HUDEP-2 (cell line): ENCODE results near the gene FKBP4.
A peak's percentile ranks its signal among the peaks of the same experiment; 100 is the strongest.

Experiments used
- DNase-seq, 76 experiments: peaks; one replicate each; lab custom pipeline; 2025; ENCODE audit not compliant: unreplicated experiment in 76 of 76; lab: John Stamatoyannopoulos, UW

The FKBP4 gene

DNA sequence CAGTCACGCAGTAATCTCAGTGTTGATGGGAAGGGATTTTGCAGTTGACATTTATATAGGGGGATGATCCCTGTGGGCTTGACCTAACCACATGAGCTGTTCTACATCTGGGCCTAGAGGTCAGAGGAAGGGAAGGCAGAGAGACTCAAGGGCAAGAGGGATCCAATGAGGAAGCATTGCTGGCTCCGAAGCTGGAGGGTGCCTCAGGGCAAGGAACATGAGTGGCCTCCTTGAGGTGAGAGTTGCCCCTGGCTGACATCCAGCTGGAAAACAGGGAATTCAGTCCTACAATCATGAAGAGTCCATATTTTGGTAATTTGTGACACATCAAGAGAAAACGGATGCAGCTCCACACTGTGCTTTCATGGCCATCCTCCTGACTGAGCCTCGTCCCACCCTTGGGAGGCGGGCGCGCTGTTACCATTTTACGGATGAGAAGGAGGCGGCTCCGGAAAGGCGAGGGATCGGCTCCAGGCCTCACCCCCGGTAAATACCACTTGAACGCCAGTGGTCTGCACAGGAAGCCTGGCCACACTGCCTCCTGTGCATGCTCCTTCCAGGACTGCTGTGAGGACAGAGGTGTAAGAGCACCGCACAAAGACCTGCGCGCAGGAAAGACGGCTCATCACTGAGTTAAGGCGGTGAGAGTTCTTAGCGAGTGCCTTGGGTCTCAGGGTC is 18.5 kb upstream of the FKBP4 start:
- no peak for DNase-seq

DNA sequence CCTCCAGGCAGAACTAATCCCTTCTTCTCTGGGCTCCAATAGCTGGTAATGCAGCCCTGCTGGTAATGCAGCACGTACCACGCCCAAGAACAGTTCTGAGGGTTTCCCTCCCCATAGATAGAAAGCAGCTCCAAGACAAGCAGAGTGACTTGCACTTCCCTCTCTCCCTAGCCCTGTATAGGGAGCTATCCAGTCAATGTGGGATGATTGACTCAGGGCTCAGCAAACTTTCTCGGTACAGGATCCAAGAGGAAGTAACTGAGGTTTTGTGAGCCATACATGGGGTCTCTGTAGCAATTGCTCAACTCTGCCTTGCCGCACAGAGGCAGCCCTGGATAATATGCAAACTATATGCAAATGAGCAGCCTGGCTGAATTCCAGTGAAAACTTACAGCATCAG is 15.5 kb upstream of the FKBP4 start:
- peak in 2 of 76 experiments; percentile 5 to 11 for DNase-seq

DNA sequence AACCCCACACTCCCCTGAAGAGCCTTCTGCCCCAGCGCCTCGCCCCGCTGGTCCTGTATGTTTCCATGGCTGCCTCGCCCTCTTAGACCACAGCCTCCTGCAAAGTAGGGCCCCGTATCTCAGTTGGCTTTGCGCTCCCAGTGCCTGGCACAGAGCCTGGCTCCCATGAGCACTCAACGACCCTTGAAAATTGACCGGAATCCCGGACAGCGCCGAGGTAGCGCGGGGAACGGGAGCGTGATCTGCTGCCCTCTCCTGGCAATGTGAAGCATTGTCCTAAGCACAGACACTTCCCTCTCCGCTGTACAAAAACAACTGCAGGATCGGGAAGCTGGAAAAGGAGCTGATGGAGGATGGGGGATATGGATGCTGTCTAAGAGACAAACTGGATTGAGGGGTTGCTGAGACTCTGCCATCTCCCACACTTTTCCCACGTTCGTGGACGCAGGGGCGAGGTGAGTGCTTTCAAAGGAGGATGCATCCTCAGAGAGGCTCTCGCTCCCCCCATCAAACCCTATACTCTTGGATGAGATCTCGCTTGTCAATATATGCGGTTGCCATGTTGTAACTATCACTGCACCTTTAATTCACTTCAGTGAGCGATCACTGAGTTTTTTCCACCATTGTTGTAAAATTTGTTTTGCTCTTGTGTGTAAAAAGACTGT is 10.7 kb upstream of the FKBP4 start:
- peak in 38 of 76 experiments; percentile 5 to 53 (median 24) for DNase-seq

DNA sequence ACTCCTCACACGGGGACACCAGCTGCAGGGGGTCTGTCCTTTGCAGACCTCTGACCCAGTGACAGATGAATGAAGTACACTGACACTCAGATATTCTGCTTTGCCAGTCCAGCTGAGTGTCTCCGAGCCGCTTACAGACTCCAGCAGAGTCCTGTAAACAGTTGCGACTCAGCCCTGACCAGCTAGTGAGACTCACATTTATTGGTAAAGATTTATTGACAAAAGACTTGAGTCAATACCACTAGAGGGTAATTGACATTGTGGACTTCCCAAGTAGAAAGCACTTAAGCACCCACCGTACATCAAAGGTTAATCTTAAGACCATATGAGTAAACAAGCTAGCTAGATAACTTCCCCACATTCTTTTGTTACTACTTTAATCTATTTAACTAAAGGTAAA is 9.8 kb upstream of the FKBP4 start:
- no peak for DNase-seq

DNA sequence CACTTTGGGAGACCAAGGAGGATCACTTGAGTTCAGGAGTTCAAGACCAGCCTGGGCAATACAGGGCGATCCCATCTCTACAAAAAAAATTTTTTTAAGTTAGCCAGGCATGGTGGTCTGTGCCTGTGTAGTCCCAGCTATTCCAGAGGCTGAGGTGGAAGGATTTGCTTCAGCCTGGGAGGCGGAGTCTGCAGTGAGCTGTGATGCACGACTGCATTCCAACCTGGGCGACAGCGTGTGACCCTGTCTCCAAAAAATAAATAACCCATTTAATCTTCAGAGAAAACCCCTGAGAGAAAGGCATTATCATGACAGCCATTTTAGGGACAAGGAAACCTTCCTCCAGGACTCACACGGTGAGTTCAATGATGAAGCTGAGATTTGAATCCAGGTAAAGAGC is 3.7 kb upstream of the FKBP4 start:
- DNase-seq, result no peak

DNA sequence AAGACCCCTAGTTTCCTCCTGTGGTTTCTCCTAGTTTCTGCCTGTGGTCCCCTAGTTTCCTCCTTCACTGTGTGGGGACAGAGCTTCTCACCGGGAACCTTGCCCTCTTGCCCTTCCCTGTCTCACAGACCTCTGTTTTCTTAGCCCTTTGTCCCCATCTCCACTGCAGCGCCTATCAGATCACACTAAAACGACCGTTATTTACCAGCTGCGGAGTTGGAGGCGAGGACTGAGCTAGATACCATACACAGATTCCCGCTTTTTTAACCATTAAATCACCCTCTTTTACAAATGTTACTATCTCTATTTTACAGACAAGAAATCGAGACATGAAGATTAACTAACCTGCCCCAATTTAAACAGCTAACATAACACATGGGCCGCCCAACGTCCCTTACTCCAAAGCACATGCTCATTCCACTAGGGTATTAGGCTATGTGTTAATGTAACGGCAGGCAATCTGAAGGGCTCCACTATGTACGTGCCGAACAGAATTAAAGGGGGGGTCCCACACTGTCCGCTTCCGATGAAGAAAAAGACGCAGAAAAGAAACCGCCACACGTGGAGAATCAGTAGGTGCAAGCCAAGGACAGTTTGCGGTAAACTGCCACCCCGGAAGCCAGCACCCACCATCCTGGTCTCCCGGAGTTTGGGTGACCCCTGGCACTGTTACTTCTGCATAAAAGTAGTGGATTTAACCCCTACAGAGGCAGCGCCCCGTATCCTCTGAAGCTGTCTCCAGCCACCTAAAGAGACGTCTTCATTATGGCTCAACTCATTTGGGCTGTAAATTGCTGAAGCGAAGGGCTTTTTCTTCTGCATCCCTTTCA is 1.9 kb upstream of the FKBP4 start:
- peak in 8 of 76 experiments; percentile 7 to 51 (median 22) for DNase-seq

DNA sequence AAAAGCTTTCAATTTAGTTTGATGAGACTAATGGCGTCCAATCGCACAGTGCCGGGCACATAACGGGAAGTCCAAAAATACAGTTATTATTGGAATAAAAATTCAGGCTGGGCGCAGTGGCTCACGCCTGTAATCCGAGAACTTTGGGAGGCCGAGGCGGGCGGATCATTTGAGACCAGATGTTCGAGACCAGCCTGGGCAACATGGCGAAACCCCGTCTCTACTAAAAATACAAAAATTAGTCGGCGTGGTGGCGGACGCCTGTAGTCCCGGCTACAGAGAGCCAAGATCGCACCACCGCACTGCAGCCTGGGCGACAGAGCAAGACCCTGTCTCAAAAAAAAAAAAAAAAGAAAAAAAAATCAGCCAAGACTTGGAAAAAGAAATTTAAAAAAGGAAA is 1.2 kb upstream of the FKBP4 start:
- no peak for DNase-seq

DNA sequence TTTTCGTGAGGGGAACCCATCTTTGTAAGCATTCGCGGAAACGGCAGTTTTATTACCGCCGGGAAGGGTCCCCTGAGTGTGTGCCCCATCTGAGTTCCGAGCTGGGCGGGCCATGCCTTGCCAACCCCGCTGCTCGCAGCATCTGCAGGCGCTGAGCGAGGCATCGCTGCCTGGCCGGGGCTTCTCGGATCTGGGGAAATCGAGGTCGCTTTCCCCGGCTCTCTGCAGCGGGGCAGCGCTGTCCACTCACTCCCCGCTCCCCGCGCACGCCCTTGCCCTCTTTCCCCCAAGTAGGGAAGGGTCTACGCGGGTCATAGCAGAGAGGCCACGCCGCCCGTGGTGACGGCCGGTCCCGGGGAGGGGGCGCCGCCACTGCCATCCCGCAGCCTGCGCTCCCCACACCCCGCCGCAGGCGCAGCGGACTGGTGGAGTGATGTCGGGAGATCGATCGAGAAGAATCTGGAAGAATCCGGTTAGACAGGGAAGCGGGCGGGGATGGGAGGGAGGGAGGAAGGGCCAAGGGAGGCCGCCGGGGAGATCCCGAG is 507 bp upstream of the FKBP4 start:
- DNase-seq, result peak in 1 of 76 experiments; percentile 53

DNA sequence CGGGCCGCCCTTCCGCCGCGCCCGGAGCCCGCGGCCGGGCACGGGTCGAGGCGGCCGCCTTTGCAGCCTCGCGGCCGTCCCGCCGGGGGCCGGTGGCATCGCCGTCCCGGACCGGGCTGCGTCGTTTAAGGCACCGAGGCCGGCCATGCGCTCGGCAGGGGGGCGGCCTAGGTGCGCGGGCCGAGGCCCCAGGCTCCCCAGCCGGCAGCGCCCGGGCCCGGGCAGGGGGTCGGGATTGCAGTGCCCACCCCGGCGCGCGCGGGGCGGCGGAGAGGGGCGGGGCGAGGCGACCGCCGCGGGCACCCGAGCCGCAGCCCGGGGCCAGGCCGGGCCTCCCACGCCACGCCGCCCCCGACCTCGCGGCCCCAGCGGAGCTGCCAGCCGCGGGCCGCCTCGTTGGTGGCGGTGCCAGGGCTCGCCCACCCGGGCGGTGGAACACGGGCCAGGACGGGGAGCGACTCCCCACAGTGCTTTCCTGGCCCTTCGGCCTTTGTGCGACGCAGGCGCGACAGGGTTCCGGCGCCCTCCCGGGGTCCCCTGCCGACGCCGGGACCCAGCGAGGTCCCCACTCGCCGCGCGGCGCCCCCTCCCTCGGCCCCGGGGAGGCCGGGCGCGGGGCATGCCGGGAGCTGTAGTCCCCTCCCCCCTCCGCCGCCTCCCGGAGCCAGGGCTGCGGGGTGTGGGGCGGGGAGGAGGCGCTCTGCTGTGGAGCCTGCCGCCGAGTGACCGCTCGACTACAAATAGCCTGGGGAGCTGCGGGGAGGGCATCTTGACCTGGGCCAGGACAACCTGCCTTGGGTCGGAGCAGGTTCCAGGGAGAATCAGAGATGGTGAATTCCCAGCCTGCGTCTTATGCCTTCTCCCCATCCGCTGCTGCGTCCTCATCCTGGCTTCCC is 769 bp downstream of the FKBP4 start:
- DNase-seq, result peak in 55 of 76 experiments; percentile 1 to 70 (median 44)

DNA sequence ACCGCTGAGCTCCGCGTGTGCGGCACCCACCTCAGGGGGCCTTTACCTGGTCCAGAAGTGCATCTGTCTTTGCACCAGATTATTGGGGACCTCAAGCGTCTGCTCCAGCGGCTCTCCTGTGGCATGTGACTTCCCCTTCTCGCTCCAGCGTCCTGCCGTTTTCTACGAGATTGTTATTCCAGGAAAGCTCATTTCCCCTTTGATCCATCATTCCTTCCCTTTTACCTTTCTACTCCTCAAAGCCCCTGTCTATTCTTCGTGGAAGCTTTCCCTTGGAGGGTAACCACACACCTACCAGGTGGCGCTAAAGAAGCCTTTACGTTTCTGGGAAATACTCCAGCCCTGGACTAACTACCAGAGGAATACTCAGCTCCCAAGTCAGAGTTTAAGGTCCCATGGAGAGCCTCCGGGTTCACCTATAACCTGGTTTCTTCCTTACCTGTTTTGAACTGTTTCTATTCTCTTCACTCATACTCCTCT is 1.5 kb downstream of the FKBP4 start:
- DNase-seq, result no peak

DNA sequence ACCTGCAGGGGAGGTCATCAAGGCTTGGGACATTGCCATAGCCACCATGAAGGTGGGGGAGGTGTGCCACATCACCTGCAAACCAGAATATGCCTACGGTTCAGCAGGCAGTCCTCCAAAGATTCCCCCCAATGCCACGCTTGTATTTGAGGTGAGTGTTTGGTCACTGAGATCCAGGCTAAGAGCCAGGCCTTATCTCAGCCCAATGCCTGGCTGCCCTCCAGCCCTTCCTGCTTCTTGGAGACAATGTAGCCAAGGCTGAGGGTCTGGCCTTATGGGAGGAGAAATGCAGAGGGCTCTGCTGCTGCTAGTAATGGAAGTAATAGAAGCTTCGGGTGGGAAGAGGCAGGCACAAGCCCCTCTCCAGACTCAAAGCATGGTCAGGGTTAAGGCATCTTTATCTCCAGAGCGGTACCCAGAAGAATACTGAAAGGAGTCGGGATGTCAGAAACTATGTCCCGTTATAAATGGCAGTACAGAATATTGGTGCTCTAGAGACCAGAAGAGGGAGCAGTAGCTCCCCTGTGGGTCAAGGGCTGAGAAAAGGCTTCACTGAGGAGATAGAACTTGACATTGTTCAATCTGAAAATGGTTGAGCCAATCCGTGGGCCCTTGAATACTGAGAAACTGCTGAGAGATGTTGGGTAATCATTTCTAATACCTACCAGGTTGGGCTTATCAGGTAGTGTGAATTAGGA is 3.1 kb downstream of the FKBP4 start:
- DNase-seq, result peak in 11 of 76 experiments; percentile 6 to 21 (median 13)

DNA sequence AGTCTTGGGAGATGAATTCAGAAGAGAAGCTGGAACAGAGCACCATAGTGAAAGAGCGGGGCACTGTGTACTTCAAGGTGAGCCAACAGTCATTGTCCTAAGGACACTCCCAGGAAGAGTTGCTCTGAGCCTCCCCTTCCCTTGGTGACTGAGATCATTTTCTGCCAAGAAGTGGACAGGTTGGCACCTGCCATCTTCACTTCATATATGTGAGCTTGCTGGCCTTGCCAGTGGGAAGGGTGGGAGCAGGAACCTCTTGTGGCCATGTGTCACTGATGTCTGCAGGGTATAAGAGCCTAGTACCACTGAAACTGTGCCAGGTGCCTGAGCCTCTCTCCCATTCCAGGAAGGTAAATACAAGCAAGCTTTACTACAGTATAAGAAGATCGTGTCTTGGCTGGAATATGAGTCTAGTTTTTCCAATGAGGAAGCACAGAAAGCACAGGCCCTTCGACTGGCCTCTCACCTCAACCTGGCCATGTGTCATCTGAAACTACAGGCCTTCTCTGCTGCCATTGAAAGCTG is 5.3 kb downstream of the FKBP4 start:
- DNase-seq, result no peak

DNA sequence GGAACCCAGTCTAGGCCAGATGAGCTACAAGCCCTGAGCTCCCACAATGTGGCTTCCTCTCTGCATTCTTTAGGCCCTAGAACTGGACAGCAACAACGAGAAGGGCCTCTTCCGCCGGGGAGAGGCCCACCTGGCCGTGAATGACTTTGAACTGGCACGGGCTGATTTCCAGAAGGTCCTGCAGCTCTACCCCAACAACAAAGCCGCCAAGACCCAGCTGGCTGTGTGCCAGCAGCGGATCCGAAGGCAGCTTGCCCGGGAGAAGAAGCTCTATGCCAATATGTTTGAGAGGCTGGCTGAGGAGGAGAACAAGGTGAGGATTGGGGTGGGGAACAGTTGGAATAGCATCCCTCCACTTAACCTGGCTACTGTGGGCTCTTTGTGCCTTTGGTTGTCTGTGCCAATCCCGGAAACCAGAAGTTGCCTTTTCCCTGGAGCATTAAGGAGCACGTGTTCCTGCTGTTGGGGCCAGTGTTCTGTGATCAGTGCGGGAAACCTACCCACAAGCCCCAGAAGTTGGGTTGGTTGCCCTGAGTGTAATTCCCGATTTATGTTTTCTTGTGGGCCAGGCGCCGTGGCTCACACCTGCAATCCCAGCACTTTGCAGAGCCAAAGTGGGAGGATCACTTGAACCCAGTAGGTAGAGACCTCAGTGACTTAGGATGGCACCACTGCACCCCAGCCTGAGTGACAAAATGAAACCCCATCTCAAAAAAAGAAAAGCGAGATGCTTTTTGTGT is 6.4 kb downstream of the FKBP4 start:
- no peak for DNase-seq

DNA sequence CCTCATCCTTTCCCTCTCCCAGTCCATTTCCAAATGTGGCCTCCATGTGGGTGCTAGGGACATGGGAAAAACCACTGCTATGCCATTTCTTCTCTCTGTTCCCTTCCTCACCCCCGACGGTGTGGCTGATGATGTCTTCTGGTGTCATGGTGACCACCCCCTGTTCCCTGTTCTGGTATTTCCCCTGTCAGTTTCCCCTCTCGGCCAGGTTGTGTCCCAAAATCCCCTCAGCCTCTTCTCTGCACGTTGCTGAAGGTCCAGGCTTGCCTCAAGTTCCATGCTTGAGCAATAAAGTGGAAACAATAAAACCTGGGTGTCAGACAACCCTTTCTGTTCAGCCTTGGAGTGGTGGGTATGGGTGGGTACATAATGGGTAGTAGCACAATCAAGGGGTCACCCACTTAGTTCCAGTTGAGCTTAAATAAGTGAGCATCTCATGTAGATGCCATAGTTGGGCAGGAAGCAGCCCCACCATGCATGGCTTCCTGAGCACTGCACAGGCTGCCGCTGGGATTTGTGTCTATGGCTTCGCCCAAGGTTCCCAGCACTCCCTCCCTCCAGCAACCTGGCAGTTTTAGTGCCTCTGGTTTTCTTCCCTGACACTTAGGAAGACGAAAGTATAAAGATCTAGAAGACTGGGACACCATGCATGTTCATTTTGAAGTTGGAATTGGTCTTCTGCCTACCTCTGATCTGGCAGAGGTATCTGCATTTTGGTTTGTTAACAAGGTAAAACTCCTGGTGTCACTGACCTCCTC is 9.0 kb downstream of the FKBP4 start:
- no peak for DNase-seq

DNA sequence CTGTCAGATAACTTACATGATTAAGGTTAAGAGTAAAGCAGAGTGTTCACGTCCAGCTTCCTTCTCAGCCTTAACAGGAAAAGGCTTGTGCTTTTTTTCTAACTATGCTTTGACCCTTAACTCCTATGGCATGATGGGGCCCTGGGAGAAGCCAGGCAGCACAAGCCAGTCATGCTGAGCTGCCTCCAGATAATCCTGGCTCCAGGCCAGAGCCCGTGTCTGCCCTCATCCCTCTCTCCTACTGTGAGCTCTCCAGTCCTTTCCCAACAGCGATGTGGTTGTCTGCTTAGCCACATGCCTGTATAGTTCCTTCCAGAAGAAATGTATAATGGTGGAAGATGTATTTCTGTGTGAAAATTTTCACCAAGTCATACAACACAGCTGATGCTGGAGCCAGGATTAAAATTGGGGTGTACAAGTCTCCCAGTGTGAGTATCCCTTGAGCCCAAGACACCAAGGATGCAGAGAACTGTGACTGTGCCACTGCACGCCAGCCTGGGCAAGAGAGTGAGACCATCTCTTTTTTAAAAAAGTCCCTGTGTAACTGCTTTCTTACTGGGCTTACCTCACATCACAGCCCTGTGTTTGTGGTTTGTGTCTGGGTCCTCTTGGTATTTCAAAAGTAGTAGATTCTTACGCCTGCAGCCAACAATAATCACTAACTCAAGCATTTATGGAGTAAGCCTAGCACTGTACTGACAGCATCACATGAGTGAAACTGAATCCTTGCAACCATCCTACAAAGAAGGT is 9.8 kb downstream of the FKBP4 start:
- DNase-seq, result peak in 7 of 76 experiments; percentile 2 to 32 (median 9)

DNA sequence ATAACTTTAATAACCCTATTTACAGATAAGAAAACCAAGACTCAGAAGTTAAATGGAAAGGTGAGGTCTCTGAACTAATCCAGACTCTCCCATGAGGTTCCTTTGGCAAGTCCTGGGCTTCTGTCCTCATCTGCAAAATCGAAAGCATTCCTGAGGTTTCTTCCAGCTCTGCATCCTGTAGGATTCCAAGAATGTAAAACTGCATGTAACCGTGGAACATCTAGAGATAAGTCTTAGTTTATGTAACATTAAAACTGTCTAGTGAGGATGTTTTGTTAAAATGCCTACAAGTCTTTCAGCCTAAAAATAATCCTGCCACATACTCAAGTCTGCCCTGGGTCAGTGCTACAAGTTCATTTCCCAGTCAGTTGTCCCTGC is 10.4 kb downstream of the FKBP4 start:
- no peak for DNase-seq

DNA sequence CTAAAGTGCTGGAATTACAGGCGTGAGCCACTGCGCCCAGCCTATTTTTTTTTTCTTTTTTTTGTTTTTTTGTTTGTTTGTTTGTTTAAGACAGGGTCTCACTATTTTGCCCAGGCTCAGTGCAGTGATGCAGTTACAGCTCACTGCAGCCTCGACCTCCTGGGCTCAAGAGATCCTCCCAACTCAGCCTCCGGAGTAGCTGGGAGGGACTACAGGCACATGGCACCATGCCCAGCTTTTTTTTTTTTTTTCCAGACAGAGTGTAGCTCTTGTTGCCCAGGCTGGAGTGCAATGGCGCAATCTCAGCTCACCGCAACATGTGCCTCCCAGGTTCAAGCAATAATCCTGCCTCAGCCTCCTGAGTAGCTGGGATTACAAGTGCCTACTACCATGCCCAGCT is 11.9 kb downstream of the FKBP4 start:
- DNase-seq, result peak in 1 of 76 experiments; percentile 0
